HCEC 1CT (cell line): ENCODE measurements around the gene SLC36A4.
A peak's percentile ranks its signal among the peaks of the same experiment; 100 is the strongest.
"Not testable (repeated sequence)": the region's sequence is repeated elsewhere in the genome, so short reads cannot be mapped to it uniquely, and the experiment has no call there.

Experiments used
- DNase-seq: peaks from one replicate; pipeline ENCODE4 v3.0.0-alpha.2; 2017

The SLC36A4 gene

GRCh38 chr11:93193731-93194130 is 4.1 kb downstream of the SLC36A4 start:
- no peak for DNase-seq

DNA sequence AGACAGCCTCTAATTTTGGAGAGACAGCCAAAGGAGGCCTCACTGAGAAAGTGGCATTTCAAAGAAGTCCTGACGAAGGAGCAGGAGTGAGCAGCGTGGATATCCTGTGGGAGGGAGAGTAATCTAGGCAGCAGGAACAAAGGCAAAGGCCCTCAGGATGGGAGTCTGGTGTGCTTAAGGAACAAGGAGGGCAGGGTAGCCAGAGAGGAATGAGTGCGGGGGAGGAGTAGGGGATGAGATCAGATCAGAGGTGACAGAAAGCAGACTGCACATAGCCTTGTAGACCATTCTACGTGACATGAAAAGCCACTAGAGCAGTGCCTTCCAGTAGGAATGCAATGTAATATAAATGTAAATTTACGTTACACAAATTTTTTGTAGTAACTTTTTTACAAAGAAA is 5.6 kb downstream of the SLC36A4 start:
- DNase-seq, result no peak

GRCh38 chr11:93189462-93189861 is 8.3 kb downstream of the SLC36A4 start:
- no peak for DNase-seq

GRCh38 chr11:93188726-93189125 is 9.1 kb downstream of the SLC36A4 start:
- no peak for DNase-seq

DNA sequence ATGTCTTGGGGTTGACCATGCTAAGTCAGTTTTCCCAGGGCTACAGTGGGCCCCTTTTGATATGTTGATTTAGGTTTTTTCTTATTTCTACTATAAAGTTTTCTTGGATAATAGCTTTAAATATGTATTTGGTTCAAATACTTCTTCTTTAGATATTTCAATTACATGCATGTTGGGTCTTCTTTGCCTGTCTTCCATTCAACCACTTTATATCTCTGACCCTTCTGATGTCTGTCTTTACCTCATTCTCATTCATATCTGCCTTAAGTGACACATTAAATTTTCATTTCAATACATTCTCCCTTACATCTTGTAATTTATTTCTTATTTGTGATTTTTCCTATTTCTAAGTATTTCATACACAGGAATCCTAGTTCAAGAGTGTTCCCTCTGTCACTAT is 10.5 kb downstream of the SLC36A4 start:
- no peak for DNase-seq

- DNase-seq, result not testable (repeated sequence)
These were observed 19.9 kb downstream of the SLC36A4 start for GRCh38 chr11:93177891-93178290.

DNA sequence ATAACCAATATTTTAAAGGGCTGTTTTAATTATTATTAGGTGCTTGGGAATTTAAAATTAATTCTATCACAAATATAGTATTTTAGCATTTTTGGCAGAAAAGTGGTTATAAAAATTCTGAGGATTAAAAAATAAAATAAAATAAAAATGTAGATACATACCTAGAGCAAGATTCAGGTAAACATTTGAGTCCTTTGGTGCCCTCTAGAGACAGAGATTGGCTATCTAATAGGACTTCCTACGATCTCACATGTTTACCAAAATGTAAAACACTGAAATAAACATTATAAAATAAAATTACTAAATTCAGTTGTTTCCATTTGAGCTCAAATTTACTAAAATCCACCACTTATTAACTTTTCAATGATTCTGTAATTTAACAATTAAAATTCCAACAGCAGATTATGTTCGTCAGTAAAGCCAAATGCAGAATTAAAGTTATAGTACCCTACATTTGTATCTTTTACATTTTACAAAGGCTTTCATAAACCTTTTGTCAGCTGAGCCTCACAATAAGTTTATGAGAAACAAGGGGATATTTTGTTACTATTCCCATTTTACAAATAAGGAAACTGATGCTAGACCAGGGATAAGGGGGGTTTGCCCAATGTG is 27.7 kb downstream of the SLC36A4 start:
- DNase-seq, result peak; percentile 41

GRCh38 chr11:93169143-93169542 is 28.6 kb downstream of the SLC36A4 start:
- no peak for DNase-seq

DNA sequence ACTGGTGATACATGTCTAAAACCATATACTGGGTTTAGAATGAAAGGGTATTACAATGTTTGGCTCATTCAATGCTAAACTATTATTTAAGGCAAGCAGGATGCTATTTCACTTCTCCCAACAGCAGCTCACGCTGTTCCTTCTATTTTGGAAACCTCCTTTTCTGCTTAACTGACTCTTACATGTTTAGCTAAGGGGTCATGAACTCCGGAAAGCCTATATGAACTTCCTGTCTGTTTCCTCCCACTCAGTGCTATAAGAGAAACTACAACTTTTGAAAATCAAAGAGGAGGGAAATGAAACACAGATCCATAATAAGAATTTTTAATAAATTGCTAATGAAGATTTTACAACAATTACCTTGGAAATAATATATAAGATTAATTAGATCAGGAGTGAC is 30.9 kb downstream of the SLC36A4 start:
- no peak for DNase-seq

DNA sequence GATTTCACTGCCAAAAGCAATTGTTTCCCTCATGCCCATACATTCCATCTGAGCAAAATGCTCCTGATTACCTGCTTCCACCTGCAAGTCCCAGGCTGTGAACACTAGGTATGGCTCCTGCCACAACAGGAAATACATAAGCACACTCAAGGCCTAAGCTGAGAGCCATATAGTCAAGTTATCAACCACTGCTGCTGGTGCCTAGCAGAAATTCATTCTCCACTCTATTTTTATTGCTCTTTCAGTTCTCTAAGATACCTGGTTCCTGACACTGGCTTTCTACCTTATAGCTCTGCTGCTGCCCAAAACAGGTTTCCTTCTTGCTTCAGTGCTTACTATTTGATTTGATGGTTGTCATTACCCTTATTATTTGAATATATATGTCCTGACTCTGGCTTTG is 31.6 kb downstream of the SLC36A4 start:
- DNase-seq, result no peak

DNA sequence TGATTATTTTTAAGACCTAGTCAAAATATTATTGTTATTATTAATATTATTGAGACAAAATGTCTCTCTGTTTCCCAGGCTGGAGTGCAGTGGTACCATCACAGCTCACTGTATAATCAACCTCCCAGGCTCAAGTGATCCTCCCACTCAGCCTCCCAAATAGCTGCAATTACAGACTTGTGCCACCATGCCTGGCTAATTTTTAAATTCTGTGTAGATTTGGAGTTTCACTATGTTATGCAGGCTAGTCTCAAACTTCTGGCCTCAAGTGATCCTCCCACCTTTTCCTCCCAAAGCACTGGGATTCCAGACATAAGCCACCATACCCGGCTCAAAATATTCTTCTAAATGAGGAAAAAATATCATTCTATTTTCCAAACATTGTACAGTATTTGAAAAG is 37.0 kb downstream of the SLC36A4 start:
- DNase-seq, result no peak

GRCh38 chr11:93160156-93160555 is 37.6 kb downstream of the SLC36A4 start:
- no peak for DNase-seq

- no peak for DNase-seq
These were observed 38.1 kb downstream of the SLC36A4 start for GRCh38 chr11:93159721-93160120.

DNA sequence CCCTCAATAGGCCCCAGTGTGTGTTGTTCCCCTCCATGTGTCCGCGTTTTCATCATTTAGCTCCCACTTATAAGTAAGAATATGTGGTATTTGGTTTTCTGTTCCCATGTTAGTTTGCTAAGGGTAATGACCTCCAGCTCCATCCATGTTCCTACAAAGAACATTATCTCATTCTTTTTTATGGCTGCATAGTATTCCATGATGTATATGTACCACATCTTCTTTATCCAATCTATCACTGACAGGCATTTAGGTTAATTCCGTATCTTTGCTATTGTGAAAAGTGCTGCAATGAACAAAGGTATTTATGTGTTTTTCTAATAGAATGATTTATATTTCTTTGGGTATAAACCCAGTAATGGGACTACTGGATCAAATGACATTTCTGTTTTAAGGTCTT is 42.1 kb downstream of the SLC36A4 start:
- DNase-seq, result no peak

GRCh38 chr11:93145390-93145915 is 52.3 kb downstream of the SLC36A4 start:
- no peak for DNase-seq

- DNase-seq, result peak; percentile 22
These were observed 54.0 kb downstream of the SLC36A4 start for GRCh38 chr11:93143800-93144199.

- DNase-seq, result peak; percentile 80
These were observed 54.6 kb downstream of the SLC36A4 start for GRCh38 chr11:93143186-93143585.

GRCh38 chr11:93133488-93134109 is 64.2 kb downstream of the SLC36A4 start:
- peak; percentile 61 for DNase-seq

DNA sequence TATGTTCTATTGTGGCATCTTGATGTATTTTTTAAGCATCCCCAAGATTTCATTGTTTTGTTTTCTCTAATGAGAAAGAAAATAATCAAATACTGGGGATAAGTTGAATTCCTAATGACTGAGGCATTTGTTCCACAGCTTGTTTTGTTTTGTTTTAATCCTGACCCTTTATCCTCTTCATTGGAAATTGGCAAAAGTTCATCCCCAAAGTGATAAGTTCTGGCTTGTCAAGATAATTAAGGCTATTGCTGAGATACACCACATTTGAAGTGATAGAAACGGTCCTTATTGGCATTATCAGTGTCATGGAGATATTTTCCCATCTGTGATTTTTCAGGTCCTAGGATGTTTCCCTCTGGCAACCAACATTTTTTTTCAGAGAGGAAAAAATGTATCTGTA is 65.0 kb downstream of the SLC36A4 start:
- no peak for DNase-seq

DNA sequence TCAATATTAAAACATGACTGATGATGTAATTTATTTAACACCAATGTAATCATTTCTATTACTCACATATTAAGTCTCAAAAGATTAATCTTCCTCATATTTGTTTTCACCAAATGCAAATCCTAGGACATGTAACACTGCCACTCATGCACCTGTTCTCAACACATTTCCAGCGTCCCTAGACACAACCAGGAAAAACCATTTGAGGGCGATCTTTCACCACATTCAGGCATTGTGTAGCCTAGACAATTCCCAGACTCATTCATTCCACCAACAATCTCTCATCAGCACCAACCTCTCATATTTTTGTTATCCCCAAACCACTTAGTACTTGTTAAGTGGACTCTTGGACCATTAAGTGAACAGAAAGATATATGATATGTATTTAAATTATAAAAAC is 66.1 kb downstream of the SLC36A4 start:
- DNase-seq, result no peak

DNA sequence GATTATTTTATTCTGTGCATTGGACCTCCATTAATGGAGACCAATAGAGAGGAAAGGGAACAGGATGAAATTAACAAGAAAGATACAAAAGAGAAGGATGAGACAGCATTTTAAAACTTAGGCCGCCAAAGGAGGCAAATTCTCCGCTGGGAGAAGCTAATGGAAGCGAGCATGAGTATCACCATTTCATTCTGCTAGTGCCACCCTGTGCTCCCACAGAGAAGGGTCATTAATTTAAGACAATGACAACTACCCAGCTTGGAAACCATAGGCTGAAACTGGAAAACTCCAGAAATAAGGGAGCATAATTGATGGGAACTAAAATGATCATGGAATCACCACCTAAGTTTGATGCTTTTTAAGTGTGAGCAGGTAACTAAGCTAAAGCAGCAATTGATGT is 69.2 kb downstream of the SLC36A4 start:
- no peak for DNase-seq

GRCh38 chr11:93123351-93123898 is 74.4 kb downstream of the SLC36A4 start:
- no peak for DNase-seq

- DNase-seq, result no peak
These were observed 75.1 kb downstream of the SLC36A4 start for GRCh38 chr11:93122535-93123235.

- no peak for DNase-seq
These were observed 79.5 kb downstream of the SLC36A4 start for GRCh38 chr11:93118276-93118675.
